GM18505 (cell line): Measurements from ENCODE around the gene TMEM186.
"Not testable (repeated sequence)": the region's sequence is repeated elsewhere in the genome, so short reads cannot be mapped to it uniquely, and the experiment has no call there.

Experiments
- ATAC-seq: cut with Tn5 transposase; IDR thresholded peaks from one replicate; pipeline ENCODE4 v1.9.1; 2021; ENCODE audit not compliant: unreplicated experiment
- POLR2A ChIP-seq: IDR thresholded peaks from 4 replicates; pipeline ENCODE4 v1.6.1; 2011; ENCODE audit warnings: borderline replicate concordance; ENCODE audit not compliant: insufficient read depth, insufficient read length; ENCODE audit errors: extremely low read depth

Gene TMEM186

DNA sequence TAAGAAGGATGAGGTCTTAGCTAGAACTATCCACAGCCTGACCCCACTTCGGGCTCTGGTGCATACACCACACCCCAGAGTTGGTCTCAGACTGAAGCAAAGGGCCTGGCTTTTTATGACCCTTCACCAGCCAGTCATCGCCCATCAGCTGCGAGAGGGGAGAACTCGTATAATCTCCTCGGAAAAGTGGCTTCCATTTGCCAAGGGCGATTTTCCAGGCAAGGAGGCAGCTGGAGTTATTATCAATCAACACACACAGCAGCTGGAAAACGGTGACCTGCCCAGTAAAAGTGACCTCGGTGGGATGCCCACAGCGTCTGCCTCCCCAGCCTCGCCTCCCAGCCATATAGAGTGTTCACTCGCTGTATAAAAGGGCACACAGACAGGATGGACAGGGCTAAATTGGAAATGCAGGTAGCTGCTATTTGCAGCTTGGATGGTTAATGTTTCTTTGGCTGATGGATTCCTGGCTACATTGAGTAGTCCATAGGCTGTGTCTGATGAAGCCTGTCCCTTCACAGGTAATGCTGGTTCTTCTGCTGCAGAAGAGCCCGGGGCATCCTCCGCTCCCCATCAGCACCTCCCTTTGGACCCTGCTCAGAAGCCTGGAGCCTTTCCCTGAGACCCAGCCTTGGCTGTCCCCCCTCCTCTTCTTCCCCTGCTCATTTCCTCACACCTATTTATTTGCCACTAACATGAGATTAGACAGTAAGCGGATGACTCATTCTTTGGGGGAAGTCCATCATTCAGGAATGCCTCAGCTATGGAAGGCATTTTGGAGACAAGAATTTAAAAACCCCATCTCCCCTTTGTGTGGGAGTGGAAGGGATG is 45.7 kb downstream of the TMEM186 start:
- no peak for ATAC-seq
- no peak for TF ChIP-seq POLR2A

DNA sequence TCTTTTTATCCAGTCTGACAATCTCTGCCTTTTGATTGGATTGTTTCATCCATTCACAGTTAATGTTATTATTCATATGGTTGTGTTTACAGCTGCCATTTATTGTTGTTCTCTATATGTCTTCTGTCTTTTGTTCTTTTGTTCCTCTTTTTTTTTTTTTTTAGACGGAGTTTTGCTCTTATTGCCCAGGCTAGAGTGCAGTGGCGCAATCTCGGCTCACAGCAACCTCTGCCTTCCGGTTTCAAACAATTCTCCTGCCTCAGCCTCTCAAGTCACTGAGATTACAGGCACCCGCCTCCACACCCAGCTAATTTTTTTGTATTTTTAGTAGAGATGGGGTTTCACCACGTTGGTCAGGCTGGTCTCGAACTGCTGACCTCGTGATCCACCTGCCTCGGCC is 48.5 kb downstream of the TMEM186 start:
- not testable (repeated sequence) for ATAC-seq
